HepG2 (cell line): ENCODE results near the gene CD244. TPM values are rescaled to one million over a fixed set of nuclear protein-coding genes. Genes with fewer than 3 reads are reported as not detected.

Experiments used
- ATAC-seq: fragments of 200-7000 bp; cut with Tn5 transposase; 3 replicates; pipeline ENCODE4 v1.9.1; 2020; ENCODE audit warnings: mild to moderate bottlenecking, moderate library complexity
- BruUV-seq: library from RNA; stranded (reverse); fragments of 400-500 nt; replicated peaks from 2 replicates; lab custom pipeline; 2021; lab: Mats Ljungman, UMichigan
- CTCF ChIA-PET: fragments of 300-600 bp; formaldehyde crosslinking; extraction: SDS; loops from one replicate; lab custom pipeline; 2021; ENCODE audit warnings: low total read pairs, inconsistent platforms, low intra/inter-chr PET ratio; lab: Yijun Ruan, JAX
- POLR2A ChIA-PET: fragments of 350-600 bp; sonication (Branson Sonifier 250); formaldehyde crosslinking; loops from one replicate; lab custom pipeline; 2020; ENCODE audit warnings: antibody characterized with exemption, inconsistent platforms; lab: Yijun Ruan, JAX
- DNase-seq: peaks from one replicate; pipeline ENCODE4 v3.0.0-alpha.2; 2015; ENCODE audit warnings: low spot score
- FAIRE-seq: peaks from 3 replicates; lab custom pipeline; 2011; peaks lifted over from hg19 to GRCh38; lab: Jason Lieb, UNC
- H2AFZ ChIP-seq: one replicate; pipeline ENCODE4 v1.6.1; 2011; ENCODE audit warnings: low read length, inconsistent platforms
- H3K27ac ChIP-seq: fragments of 300-600 bp; 3 replicates; pipeline ENCODE4 v1.8.0; 2011; ENCODE audit warnings: mixed run types, mild to moderate bottlenecking, mixed read lengths, low read length, inconsistent platforms; ENCODE audit not compliant: insufficient read depth; ENCODE audit errors: extremely low read length
- H3K27me3 ChIP-seq, 2 experiments: fragments of 200-600 bp in 1 of 2; 2 replicates in 1 of 2; 3 replicates in 1 of 2; pipeline versions ENCODE4 v1.6.0 to v1.8.0; 2011; ENCODE audit warnings: low read length in 2 of 2, mild to moderate bottlenecking in 2 of 2, moderate library complexity in 2 of 2, inconsistent platforms in 1 of 2; ENCODE audit not compliant: insufficient read depth in 2 of 2, control insufficient read depth in 1 of 2
- H3K36me3 ChIP-seq, 2 experiments: fragments of 200-600 bp in 1 of 2; replicated peaks in 1 of 2; 2 replicates in 1 of 2; 3 replicates in 1 of 2; pipeline versions ENCODE4 v1.5.1 to v1.8.0; 2011; ENCODE audit warnings: low read length in 2 of 2, inconsistent platforms in 1 of 2; ENCODE audit not compliant: insufficient read depth in 2 of 2, control insufficient read depth in 1 of 2
- H3K4me1 ChIP-seq: 2 replicates; pipeline ENCODE4 v1.5.1; 2012; ENCODE audit warnings: low read length, inconsistent platforms; ENCODE audit not compliant: insufficient read depth
- H3K4me2 ChIP-seq: 2 replicates; pipeline ENCODE4 v1.6.0; 2011; ENCODE audit warnings: low read depth, low read length, inconsistent platforms
- H3K4me3 ChIP-seq, 3 experiments: fragments of 200-600 bp in 1 of 3; sonication (generic), shearing (Covaris generic) in 1 of 3; replicated peaks in 1 of 3; 2 replicates each; pipeline ENCODE4 v1.5.1; 2011 to 2016; ENCODE audit warnings: low read length in 3 of 3, inconsistent platforms in 2 of 3, low read depth in 2 of 3, mild to moderate bottlenecking in 2 of 3, control low read depth in 1 of 3, mixed read lengths in 1 of 3; ENCODE audit not compliant: insufficient read depth in 1 of 3
- H3K79me2 ChIP-seq: one replicate; pipeline ENCODE4 v1.6.1; 2011; ENCODE audit warnings: low read length, inconsistent platforms; ENCODE audit not compliant: insufficient read depth
- H3K9ac ChIP-seq: 2 replicates; pipeline ENCODE4 v1.6.0; 2011; ENCODE audit warnings: mild to moderate bottlenecking, low read depth, low read length, inconsistent platforms; ENCODE audit not compliant: insufficient read depth
- H3K9me3 ChIP-seq: 2 replicates; pipeline ENCODE4 v1.5.1; 2012; ENCODE audit warnings: mild to moderate bottlenecking, low read length
- H4K20me1 ChIP-seq: 2 replicates; pipeline ENCODE4 v1.6.0; 2011; ENCODE audit warnings: inconsistent platforms, mild to moderate bottlenecking, low read length, moderate library complexity; ENCODE audit not compliant: insufficient read depth
- CSRNP2 ChIP-seq: sonication (generic); formaldehyde crosslinking; conservative IDR thresholded peaks from 2 replicates; pipeline ENCODE4 v1.8.0; 2022; ENCODE audit warnings: low read depth, missing genetic modification reagents
- E2F2 ChIP-seq: sonication (generic); formaldehyde crosslinking; IDR thresholded peaks from 2 replicates; pipeline ENCODE4 v1.4.0; 2020; ENCODE audit warnings: missing genetic modification reagents, borderline replicate concordance
- HNF4A ChIP-seq: sonication (generic); formaldehyde crosslinking; IDR thresholded peaks from 2 replicates; pipeline ENCODE4 v1.4.0; 2020; ENCODE audit warnings: missing genetic modification reagents
- JUND ChIP-seq: sonication (generic); formaldehyde crosslinking; IDR thresholded peaks from 2 replicates; pipeline ENCODE4 v1.8.0; 2022; ENCODE audit warnings: mild to moderate bottlenecking, missing genetic modification reagents
- POLR2G ChIP-seq: fragments of 200-400 bp; formaldehyde crosslinking; IDR thresholded peaks from 2 replicates; pipeline ENCODE4 v1.6.1; 2018; ENCODE audit warnings: mild to moderate bottlenecking, low read depth, low read length, moderate library complexity
- SALL2 ChIP-seq: sonication (generic); formaldehyde crosslinking; IDR thresholded peaks from 2 replicates; pipeline ENCODE4 v1.8.1; 2023; ENCODE audit warnings: mild to moderate bottlenecking, missing genetic modification reagents, inconsistent platforms
- THAP11 ChIP-seq: IDR thresholded peaks from 2 replicates; pipeline ENCODE4 v1.6.1; 2016; ENCODE audit warnings: missing biosample characterization, missing genetic modification reagents
- ZFP1 ChIP-seq: IDR thresholded peaks from 2 replicates; pipeline ENCODE4 v1.6.1; 2016
- ZNF124 ChIP-seq: sonication (generic); formaldehyde crosslinking; IDR thresholded peaks from 2 replicates; pipeline ENCODE4 v1.4.0; 2020; ENCODE audit warnings: missing genetic modification reagents
- ZNF180 ChIP-seq: sonication (generic); formaldehyde crosslinking; IDR thresholded peaks from 2 replicates; pipeline ENCODE4 v1.4.0; 2020; ENCODE audit warnings: low read depth, missing genetic modification reagents, borderline replicate concordance
- ZNF598 ChIP-seq: sonication (generic); formaldehyde crosslinking; IDR thresholded peaks from 2 replicates; pipeline ENCODE4 v1.5.1; 2020; ENCODE audit warnings: mild to moderate bottlenecking, missing genetic modification reagents, borderline replicate concordance
- WGBS: methylation state at CpG from one replicate; pipeline ENCODE4 v1.1.6; 2017; ENCODE audit warnings: low lambda C conversion rate; 5-methylcytosine and 5-hydroxymethylcytosine counted together
- in situ Hi-C: cut with HindIII; loops from 2 replicates; pipeline ENCODE4 v1.10.0; 2017; ENCODE audit warnings: low pct_unique_long_range_greater_than_20kb; ENCODE audit not compliant: extremely low pct_ligation_motif_present
- intact Hi-C: fragments of 100-400 bp; cut with micrococcal nuclease; formaldehyde crosslinking; loops from one replicate; pipeline ENCODE4 v1.10.0; 2022; ENCODE audit not compliant: unreplicated experiment
- polyA plus RNA-seq, 8 experiments: library from polyadenylated mRNA; depleted of rRNA in 3 of 8; stranded (reverse) in 7 of 8; unstranded in 1 of 8; fragments of >200 nt; fragmentation: Illumina TruSeq in 4 of 8; extraction: Trizol in 4 of 8; gene quantifications; 2 replicates each; pipeline versions ENCODE4 v1.2.1 to v1.2.3, GENCODE V29; 2011 to 2016; ENCODE audit warnings: low read depth in 4 of 8, missing spikeins in 1 of 8, mixed read lengths in 1 of 8; ENCODE audit not compliant: insufficient read depth in 1 of 8
- total RNA-seq, 5 experiments: library from RNA; depleted of rRNA; stranded (reverse); fragments of >200 nt; fragmentation: Illumina TruSeq; extraction: Trizol; gene quantifications; 2 replicates each; pipeline ENCODE4 v1.2.3, GENCODE V29; 2016; ENCODE audit warnings: low read depth in 1 of 5

The CD244 gene
- total and polyA plus RNA-seq, 2 of the 13 experiments (the other 11 are each of a cell fraction or from before 2014, with no cell fraction given) = 0.09 TPM; not detected in 1

- TF ChIP-seq SALL2 (no peak), THAP11 (CRISPR knock-in tag) (no peak), CSRNP2 (no peak), POLR2G (no peak), ZNF598 (CRISPR knock-in tag) (no peak), ZNF124 (CRISPR knock-in tag) (no peak), E2F2 (no peak), JUND (no peak), ZFP1 (CRISPR knock-in tag) (no peak), ZNF180 (CRISPR knock-in tag) (no peak), HNF4A (CRISPR knock-in tag) (no peak)
- no peak overlapping the region for H3K27ac ChIP-seq
- in situ Hi-C loops (no loop called here), intact Hi-C loops (no loop called here)
- H3K4me1 ChIP-seq = no peaks in the 10 kb centered on the region
- BruUV-seq = no TSS peak
- no peaks in the 10 kb centered on the region for H3K36me3 ChIP-seq
- no peak overlapping the region for H3K4me2 ChIP-seq
- no peaks in the 10 kb centered on the region for H3K79me2 ChIP-seq
- H3K4me3 ChIP-seq = no peak overlapping the region
- CTCF ChIA-PET = no interaction called here
- H4K20me1 ChIP-seq = no peaks in the 10 kb centered on the region
- POLR2A ChIA-PET = no interaction called here
- no peak overlapping the region for H2AFZ ChIP-seq
- no peak overlapping the region for H3K9ac ChIP-seq
- no peak for ATAC-seq
- H3K9me3 ChIP-seq = peaks cover 12% of the 10 kb centered on the region; the same call in 1 of the 2 replicates
- WGBS = 4% methylated on average over 2 of the region's 3 CpGs
- FAIRE-seq = no peak
- H3K27me3 ChIP-seq = no peaks in the 10 kb centered on the region; a peak in 1 of 5 replicates
- DNase-seq = no peak
Observed at GRCh38 chr1:160807247-160807646, 55.4 kb downstream of the CD244 start.
